ENCODE data around the gene PACRG. TPM values are rescaled to one million over a fixed set of nuclear protein-coding genes. Genes with fewer than 3 reads are reported as not detected.

PACRG gene
- polyA plus RNA-seq, 1 donor from 2014 or later: 16.6 TPM

GRCh38 chr6:163329991-163330390 lies 602.2 kb downstream of the PACRG start:
- TF ChIP-seq MXI1 (conservative IDR thresholded peaks at IDR 0.05; ENCODE audit: poor library complexity, severe bottlenecking): no peak
- no peak overlapping the region for H2AFZ ChIP-seq (ENCODE audit: low read depth, low read length)
- H3K9me2 ChIP-seq (ENCODE audit: insufficient read depth, low read length): no peaks in the 10 kb centered on the region
- no peaks in the 10 kb centered on the region for H3F3A ChIP-seq (ENCODE audit: insufficient read depth, low read length, poor library complexity, severe bottlenecking)
- H3K9ac ChIP-seq (ENCODE audit: low read length): no peak overlapping the region
- H4K20me1 ChIP-seq (ENCODE audit: insufficient read depth): no peaks in the 10 kb centered on the region
- no peak overlapping the region for H3K4me2 ChIP-seq (ENCODE audit: low read length)
- no peaks in the 10 kb centered on the region for H3K79me2 ChIP-seq (replicated peaks; ENCODE audit: insufficient read depth, low read length)
- no peak overlapping the region for H3K4me3 ChIP-seq (ENCODE audit: low read length)
- no peaks in the 10 kb centered on the region for H3K27me3 ChIP-seq (ENCODE audit: insufficient read depth, low read depth, low read length)
- H3K27ac ChIP-seq (ENCODE audit: low read length): no peak overlapping the region
- no peaks in the 10 kb centered on the region for H3K36me3 ChIP-seq (ENCODE audit: insufficient read depth, low read length)
- H3K9me3 ChIP-seq (ENCODE audit: low read length): no peaks in the 10 kb centered on the region

DNA sequence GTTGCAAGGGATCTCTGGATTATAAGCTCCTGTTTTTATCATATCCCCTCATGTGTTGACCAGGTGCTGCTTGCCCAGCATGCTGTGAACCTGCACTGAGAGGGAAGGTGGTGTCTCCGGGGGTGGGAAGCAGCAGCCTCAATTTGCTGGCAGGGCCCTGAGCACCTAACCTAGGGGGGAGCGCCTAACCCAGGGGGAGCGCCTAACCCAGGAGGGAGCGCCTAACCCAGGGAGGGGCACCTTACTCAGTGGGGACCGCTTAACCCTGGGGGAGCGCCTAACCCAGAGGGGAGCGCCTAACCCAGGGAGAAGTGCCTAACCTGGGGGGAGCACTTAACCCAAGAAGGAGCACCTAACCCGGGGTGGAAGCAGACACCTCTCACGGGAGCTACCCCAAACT lies 603.5 kb downstream of the PACRG start:
- H3F3A ChIP-seq (ENCODE audit: insufficient read depth, low read length, poor library complexity, severe bottlenecking): no peaks in the 10 kb centered on the region
- H2AFZ ChIP-seq (ENCODE audit: low read depth, low read length): no peak overlapping the region
- no peak for TF ChIP-seq EP300 (conservative IDR thresholded peaks at IDR 0.05; ENCODE audit: poor library complexity, severe bottlenecking)
- H3K36me3 ChIP-seq (ENCODE audit: insufficient read depth, low read length): no peaks in the 10 kb centered on the region
- no peaks in the 10 kb centered on the region for H3K27me3 ChIP-seq (ENCODE audit: insufficient read depth, low read depth, low read length)
- H3K4me3 ChIP-seq (ENCODE audit: low read length): no peak overlapping the region
- no peak overlapping the region for H3K27ac ChIP-seq (ENCODE audit: low read length)
- no peak overlapping the region for H3K9ac ChIP-seq (ENCODE audit: low read length)
- no peaks in the 10 kb centered on the region for H3K9me2 ChIP-seq (ENCODE audit: insufficient read depth, low read length)
- H3K4me2 ChIP-seq (ENCODE audit: low read length): no peak overlapping the region
- no peaks in the 10 kb centered on the region for H3K9me3 ChIP-seq (ENCODE audit: low read length)
- no peaks in the 10 kb centered on the region for H3K79me2 ChIP-seq (replicated peaks; ENCODE audit: insufficient read depth, low read length)
- H4K20me1 ChIP-seq (ENCODE audit: insufficient read depth): no peaks in the 10 kb centered on the region

DNA sequence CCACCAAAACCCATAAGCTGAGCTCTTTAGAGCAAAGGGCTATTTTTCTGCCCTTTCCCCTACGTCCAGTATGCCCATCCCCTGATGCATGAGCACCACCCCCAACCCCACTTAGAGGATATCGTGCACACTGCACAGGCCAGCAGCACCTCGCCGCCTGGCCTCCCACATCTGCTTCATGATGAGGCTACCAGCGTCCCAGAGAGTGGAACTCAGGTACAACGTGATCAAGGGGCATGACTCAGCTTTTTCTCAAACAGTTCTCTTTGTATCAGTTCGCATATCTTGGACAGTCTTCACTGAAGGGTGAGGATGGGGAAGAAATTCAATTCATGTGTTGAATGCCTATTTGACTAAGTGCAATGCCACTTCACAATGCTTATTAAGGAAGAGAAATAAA lies 604.8 kb downstream of the PACRG start:
- Histone ChIP-seq H3K27me3 (ENCODE audit: insufficient read depth, low read depth, low read length) (no peaks in the 10 kb centered on the region), H3K4me3 (ENCODE audit: low read length) (no peak overlapping the region), H3K9ac (ENCODE audit: low read length) (no peak overlapping the region), H3K79me2 (replicated peaks; ENCODE audit: insufficient read depth, low read length) (no peaks in the 10 kb centered on the region), H2AFZ (ENCODE audit: low read depth, low read length) (no peak overlapping the region), H3K27ac (ENCODE audit: low read length) (no peak overlapping the region), H3K36me3 (ENCODE audit: insufficient read depth, low read length) (no peaks in the 10 kb centered on the region), H4K20me1 (ENCODE audit: insufficient read depth) (no peaks in the 10 kb centered on the region), H3K9me2 (ENCODE audit: insufficient read depth, low read length) (no peaks in the 10 kb centered on the region), H3F3A (ENCODE audit: insufficient read depth, low read length, poor library complexity, severe bottlenecking) (no peaks in the 10 kb centered on the region), H3K9me3 (ENCODE audit: low read length) (no peaks in the 10 kb centered on the region), H3K4me2 (ENCODE audit: low read length) (no peak overlapping the region)
- TF ChIP-seq POLR2AphosphoS5 (IDR thresholded peaks at IDR 0.05) (no peak), EP300 (conservative IDR thresholded peaks at IDR 0.05; ENCODE audit: poor library complexity, severe bottlenecking) (no peak)

GRCh38 chr6:163333038-163333437 lies 605.3 kb downstream of the PACRG start:
- no peak for TF ChIP-seq EP300 (conservative IDR thresholded peaks at IDR 0.05; ENCODE audit: poor library complexity, severe bottlenecking)
- TF ChIP-seq TAF1 (IDR thresholded peaks at IDR 0.05; ENCODE audit: low read depth): no peak
- TF ChIP-seq, protein P1, sequence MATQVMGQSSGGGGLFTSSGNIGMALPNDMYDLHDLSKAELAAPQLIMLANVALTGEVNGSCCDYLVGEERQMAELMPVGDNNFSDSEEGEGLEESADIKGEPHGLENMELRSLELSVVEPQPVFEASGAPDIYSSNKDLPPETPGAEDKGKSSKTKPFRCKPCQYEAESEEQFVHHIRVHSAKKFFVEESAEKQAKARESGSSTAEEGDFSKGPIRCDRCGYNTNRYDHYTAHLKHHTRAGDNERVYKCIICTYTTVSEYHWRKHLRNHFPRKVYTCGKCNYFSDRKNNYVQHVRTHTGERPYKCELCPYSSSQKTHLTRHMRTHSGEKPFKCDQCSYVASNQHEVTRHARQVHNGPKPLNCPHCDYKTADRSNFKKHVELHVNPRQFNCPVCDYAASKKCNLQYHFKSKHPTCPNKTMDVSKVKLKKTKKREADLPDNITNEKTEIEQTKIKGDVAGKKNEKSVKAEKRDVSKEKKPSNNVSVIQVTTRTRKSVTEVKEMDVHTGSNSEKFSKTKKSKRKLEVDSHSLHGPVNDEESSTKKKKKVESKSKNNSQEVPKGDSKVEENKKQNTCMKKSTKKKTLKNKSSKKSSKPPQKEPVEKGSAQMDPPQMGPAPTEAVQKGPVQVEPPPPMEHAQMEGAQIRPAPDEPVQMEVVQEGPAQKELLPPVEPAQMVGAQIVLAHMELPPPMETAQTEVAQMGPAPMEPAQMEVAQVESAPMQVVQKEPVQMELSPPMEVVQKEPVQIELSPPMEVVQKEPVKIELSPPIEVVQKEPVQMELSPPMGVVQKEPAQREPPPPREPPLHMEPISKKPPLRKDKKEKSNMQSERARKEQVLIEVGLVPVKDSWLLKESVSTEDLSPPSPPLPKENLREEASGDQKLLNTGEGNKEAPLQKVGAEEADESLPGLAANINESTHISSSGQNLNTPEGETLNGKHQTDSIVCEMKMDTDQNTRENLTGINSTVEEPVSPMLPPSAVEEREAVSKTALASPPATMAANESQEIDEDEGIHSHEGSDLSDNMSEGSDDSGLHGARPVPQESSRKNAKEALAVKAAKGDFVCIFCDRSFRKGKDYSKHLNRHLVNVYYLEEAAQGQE (IDR thresholded peaks at IDR 0.05; ENCODE audit: borderline replicate concordance): no peak
- no peak for TF ChIP-seq EZH2 (IDR thresholded peaks at IDR 0.05; ENCODE audit: borderline replicate concordance, insufficient read depth, low read length, poor library complexity, severe bottlenecking)
- TF ChIP-seq CTCF (IDR thresholded peaks at IDR 0.05; ENCODE audit: poor library complexity, severe bottlenecking): no peak
- no peak for TF ChIP-seq MXI1 (conservative IDR thresholded peaks at IDR 0.05; ENCODE audit: poor library complexity, severe bottlenecking)
- no peak for TF ChIP-seq POLR2AphosphoS5 (IDR thresholded peaks at IDR 0.05)
- no peak for TF ChIP-seq RAD21 (conservative IDR thresholded peaks at IDR 0.05)
- no peak for TF ChIP-seq SMC3 (conservative IDR thresholded peaks at IDR 0.05; ENCODE audit: poor library complexity)
- Histone ChIP-seq H3F3A (ENCODE audit: insufficient read depth, low read length, poor library complexity, severe bottlenecking) (no peaks in the 10 kb centered on the region), H3K9me3 (ENCODE audit: low read length) (no peaks in the 10 kb centered on the region), H3K9me2 (ENCODE audit: insufficient read depth, low read length) (no peaks in the 10 kb centered on the region), H2AFZ (ENCODE audit: low read depth, low read length) (no peak overlapping the region), H3K4me3 (ENCODE audit: low read length) (no peak overlapping the region), H3K4me2 (ENCODE audit: low read length) (no peak overlapping the region), H3K9ac (ENCODE audit: low read length) (no peak overlapping the region), H3K36me3 (ENCODE audit: insufficient read depth, low read length) (no peaks in the 10 kb centered on the region), H3K27ac (ENCODE audit: low read length) (no peak overlapping the region), H3K27me3 (ENCODE audit: insufficient read depth, low read depth, low read length) (no peaks in the 10 kb centered on the region), H3K79me2 (replicated peaks; ENCODE audit: insufficient read depth, low read length) (no peaks in the 10 kb centered on the region), H4K20me1 (ENCODE audit: insufficient read depth) (no peaks in the 10 kb centered on the region)

Data from neural cell (in vitro differentiated cells).